Activated CD4-positive, alpha-beta T cell treated with anti-CD3 and anti-CD28 coated beads, Interleukin-2, Interleukin-6, amounts not matched to agents 100 ng/mL and 50 ng/mL, durations not matched to agents 16 hours and 8 hours (primary cell): ENCODE data around the gene ABCA2.

Experiments used
- DNase-seq: peaks from one replicate; pipeline ENCODE4 v3.0.0-alpha.2; 2020

The ABCA2 gene, protein sequence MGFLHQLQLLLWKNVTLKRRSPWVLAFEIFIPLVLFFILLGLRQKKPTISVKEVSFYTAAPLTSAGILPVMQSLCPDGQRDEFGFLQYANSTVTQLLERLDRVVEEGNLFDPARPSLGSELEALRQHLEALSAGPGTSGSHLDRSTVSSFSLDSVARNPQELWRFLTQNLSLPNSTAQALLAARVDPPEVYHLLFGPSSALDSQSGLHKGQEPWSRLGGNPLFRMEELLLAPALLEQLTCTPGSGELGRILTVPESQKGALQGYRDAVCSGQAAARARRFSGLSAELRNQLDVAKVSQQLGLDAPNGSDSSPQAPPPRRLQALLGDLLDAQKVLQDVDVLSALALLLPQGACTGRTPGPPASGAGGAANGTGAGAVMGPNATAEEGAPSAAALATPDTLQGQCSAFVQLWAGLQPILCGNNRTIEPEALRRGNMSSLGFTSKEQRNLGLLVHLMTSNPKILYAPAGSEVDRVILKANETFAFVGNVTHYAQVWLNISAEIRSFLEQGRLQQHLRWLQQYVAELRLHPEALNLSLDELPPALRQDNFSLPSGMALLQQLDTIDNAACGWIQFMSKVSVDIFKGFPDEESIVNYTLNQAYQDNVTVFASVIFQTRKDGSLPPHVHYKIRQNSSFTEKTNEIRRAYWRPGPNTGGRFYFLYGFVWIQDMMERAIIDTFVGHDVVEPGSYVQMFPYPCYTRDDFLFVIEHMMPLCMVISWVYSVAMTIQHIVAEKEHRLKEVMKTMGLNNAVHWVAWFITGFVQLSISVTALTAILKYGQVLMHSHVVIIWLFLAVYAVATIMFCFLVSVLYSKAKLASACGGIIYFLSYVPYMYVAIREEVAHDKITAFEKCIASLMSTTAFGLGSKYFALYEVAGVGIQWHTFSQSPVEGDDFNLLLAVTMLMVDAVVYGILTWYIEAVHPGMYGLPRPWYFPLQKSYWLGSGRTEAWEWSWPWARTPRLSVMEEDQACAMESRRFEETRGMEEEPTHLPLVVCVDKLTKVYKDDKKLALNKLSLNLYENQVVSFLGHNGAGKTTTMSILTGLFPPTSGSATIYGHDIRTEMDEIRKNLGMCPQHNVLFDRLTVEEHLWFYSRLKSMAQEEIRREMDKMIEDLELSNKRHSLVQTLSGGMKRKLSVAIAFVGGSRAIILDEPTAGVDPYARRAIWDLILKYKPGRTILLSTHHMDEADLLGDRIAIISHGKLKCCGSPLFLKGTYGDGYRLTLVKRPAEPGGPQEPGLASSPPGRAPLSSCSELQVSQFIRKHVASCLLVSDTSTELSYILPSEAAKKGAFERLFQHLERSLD (N-terminal part only)

DNA sequence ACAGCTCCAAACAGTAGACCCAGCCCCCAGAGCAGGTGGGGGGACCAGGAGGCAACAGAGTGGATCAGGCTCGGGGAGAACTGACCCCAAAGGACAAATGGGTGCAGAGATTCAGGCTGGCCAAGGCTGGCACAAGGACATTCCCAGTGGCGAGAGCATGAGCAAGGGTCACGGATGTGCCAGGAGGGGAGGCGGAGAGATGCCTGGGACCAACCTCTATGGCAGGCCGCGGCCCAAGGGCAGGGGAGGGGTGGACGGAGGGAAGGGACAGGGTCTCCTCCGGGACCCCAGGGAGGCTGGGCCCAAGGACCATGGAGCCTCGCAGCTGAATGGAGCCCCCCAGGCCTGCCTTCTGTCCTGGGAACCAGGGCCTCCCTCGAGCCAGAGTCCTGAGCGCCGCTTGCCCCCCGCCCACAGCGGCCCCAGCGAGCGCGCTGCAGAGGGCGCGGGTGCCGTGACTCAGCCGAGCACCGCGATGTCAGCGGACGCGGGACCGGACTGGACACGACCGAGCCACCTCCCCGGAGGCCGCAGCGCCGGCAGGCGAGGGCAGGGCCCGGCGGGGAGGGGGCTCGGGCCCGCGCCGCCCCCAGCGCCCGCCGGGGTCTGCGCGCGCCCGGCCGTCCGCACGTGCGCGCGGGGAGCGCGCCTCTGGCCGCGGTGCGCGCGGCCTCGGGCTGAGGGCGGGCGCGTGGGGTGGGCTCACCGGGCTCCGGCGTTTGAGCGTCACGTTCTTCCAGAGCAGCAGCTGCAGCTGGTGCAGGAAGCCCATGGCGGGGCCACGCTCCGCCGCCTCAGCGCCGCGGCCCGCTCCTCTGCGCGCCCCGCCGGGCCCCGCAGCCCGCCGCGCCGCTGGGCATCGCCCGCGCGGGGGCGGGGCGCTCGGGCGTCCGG lies at the start of gene ABCA2:
ABCA2 (minus strand) TSS at position 869 of the 894 bp plus-strand sequence; CDS start at position 772, 97 bp downstream.
- DNase-seq: no peak

DNA sequence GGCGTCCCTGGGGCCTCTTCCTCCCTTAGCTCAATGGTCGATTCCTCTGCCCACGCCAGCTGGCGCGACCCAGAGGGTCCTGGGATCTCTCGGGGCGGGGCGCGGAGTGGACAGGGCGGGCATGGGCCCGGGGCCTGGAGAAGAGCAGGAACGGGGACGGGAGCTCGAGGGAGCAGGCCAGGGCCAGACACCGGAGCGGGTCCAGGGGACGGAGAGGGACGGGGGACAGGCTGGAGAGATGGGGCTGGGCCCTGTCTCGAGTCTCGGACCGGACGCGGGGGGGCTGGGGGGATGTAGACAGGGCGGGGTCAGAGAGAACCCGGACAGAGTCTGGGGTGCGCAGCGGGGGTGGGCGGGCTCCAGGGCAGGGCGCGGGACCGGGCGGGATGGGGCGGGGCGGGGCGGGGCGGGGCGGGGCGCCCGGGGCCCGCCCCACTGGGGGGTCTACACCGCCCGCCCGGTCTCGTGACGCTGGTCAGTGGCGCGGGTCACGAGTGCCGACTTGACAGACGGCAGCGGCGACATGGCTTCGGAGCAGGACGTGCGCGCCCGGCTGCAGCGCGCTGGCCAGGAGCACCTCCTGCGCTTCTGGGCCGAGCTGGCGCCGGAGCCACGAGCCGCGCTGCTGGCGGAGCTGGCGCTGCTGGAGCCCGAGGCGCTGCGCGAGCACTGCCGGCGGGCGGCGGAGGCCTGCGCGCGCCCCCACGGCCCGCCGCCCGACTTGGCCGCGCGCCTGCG lies 49.1 kb upstream of the ABCA2 start, which contains the start of gene UAP1L1:
UAP1L1 (plus strand) TSS at position 508 of the 738 bp plus-strand sequence; CDS start at position 524, 16 bp downstream.
- peak; percentile 68 for DNase-seq

DNA sequence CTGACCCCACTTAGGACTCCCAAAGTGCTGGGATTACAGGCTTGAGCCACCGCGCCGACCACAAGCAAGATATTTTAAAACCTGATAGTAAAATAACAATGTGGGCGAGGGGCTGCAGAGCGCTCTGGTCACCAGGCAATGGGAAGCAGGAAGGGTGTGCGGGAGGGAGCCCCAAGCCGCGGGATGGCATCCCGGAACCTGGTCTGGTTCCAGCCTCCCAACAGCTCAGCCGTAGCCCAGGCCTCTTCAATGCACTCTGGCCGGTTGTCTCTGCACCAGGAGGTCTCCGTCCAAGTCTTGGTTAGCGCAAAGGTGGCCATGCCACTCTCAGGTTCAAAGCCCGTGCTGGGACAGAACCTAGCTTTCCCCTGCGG lies 48.6 kb upstream of the ABCA2 start:
- no peak for DNase-seq

DNA sequence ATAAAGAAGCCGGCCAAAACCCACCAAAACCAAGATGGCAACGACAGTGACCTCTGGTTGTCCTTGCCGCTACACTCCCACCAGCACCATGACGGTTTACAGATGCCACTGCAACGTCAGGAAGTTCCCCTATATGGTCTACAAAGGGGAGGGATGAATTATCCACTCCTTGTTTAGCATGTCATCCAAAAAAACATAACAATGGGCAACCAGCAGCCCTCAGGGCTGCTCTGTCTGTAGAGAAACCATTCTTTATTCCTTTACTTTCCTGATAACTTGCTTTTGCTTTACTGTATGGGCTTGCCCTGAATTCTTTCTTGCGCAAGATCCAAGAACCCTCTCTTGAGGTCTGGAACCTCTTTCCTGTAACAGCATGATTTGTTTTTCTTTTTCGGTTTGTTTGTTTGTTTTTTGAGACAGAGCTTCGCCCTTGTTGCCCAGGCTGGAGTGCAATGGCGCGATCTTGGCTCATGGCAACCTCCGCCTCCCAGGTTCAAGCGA lies 47.3 kb upstream of the ABCA2 start:
- DNase-seq: no peak

DNA sequence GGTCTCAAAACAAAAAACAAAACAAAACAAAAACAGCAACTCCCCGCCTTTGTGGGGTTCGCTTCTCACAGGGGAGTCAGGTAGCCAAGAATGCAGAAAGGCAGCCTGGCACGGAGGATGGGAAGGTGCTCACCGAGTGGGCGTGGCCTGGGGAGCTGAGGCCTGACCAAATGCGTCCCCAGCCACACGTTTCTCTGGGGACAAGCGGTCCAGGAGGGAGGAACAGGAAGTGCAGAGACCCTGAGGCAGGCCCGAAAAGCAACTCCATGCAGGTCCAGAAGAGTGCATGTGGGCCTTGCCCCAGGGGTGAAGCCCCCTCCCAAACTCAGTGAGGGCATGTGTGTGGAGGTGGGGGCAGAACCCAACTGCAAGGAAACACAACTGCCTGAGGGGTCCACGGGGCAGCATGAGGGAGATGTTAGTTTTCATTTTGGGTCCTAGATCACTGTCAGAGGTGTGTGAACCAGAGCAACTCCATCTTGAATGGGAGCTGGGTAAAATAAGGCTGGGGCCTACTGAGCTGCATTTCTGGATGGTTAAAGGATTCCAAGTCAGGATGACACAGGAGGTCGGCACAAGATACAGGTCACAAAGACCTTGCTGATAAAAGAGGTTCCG lies 46.7 kb upstream of the ABCA2 start:
- DNase-seq: no peak

DNA sequence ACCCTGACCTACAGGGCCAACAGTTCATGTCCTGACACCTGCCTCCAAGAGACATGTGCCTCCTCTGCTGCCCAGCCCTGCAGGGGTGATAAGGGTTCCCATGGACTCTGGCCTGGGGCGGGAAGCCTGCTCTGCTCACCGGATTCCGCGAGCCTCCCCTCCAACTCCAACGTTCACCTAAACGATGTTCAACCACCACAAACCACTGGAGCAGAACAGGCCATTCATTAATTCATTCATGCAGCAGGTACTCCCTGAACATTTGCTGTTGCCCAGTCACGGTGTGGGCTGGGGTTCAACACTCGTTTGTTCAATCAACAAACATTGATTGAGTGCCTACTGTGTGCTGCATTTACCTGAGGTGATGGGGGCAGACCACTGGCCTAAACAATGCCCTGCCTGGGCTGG lies 46.0 kb upstream of the ABCA2 start:
- no peak for DNase-seq

DNA sequence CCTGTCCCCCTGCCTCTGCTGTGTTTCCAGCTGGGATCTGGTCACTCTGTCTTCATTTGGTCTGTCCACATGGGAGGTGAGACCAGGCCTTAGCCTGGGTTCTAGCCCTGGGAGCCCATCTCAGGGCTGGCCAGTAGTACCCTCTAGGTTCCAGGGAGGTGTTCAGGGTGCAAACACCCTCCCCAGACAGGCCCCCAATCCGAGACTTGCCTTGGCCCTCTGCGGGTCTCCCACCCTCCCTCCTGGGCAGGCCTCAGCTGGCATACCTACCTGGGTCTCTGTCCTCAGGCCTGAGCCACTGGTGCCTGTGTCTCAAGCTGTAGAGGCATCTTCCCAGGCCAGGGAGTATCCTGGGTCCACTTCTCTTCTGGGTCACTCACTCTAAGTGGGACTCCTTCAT lies 43.2 kb upstream of the ABCA2 start:
- DNase-seq: no peak

DNA sequence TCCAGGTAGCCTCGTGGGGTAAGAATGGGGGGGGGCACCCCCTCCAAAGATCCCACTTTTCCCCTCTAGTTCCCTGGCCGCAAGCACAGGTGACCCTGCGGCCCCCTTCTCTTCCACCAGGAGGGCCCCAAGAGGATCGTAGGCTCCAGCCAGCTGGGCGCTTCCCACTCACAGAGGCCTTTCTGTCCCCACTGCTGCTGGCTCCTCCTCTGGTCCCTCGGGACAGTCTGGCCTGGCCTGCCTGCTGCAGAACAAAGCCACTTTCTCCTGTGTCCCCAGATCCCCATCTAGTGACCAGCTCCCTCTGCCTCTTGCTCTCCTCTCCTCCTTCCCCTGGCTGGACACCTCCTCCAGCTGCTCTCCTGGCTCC lies 42.9 kb upstream of the ABCA2 start:
- no peak for DNase-seq

DNA sequence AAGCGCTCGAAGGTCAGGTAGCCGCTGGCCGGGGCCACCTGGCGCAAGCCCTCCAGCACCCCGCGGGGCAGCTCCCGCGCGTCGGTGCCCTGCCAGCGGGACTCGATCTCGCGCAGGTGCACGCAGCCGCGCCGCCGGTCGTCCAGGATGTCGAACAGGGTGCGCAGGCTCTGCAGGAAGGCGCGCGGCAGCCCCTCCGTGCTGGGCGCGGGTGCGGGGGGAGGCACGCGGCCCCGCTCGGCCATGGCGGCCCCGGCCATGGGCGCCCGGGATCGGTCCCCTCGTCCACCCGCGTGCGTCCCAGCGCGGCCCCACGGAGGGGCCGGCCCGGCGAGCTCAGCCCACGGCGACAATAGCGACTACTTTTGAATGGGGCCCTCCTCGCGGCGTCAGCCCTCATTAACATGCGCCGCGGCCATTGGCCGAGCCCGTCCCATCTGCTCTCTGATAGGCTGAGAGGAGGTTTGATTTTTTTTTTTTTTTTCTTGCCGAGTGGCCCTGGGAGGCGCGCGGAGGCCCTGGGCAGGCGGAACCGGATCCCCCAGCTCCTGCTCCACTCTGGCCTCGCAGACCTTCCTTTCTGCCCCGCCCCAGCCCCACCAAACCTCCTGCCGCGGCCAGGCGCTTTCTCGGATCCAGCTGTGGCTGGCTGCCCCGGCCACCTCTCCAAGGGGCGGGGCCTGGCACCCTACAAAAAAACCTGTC lies 42.3 kb upstream of the ABCA2 start, which contains the start of gene SAPCD2:
SAPCD2 (minus strand) TSS at position 357 of the 705 bp plus-strand sequence; CDS start at position 260, 97 bp downstream.
- peak; percentile 91 for DNase-seq

DNA sequence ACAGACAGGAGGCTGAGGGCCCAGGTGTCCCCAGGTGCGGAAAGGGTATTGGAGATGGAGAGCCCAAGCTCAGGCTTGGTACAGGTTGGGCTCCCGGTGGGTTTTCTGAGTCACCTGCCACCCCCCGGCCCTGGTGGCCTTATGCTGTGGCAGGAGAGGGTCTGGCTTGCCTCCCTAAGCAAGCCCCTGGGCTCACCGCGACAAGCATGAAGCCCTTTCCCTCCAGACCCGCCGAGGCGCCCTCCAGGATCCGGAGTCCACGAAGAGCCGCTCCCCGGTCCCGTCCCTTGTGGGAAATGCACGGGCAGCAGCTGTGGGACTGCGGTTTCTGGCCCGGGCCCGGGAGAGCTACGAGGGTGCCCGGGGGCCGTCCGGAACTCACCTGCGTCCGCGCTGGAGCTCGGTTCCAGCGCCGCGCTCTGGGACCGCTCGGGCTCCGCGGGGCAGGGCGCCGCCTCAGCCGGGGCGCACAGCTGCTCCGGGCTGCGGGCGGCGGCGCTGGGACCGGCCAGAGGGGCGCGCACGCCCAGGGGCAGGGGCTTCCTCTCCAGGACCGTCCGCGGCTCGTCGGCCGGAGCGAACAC lies 41.6 kb upstream of the ABCA2 start:
- no peak for DNase-seq

DNA sequence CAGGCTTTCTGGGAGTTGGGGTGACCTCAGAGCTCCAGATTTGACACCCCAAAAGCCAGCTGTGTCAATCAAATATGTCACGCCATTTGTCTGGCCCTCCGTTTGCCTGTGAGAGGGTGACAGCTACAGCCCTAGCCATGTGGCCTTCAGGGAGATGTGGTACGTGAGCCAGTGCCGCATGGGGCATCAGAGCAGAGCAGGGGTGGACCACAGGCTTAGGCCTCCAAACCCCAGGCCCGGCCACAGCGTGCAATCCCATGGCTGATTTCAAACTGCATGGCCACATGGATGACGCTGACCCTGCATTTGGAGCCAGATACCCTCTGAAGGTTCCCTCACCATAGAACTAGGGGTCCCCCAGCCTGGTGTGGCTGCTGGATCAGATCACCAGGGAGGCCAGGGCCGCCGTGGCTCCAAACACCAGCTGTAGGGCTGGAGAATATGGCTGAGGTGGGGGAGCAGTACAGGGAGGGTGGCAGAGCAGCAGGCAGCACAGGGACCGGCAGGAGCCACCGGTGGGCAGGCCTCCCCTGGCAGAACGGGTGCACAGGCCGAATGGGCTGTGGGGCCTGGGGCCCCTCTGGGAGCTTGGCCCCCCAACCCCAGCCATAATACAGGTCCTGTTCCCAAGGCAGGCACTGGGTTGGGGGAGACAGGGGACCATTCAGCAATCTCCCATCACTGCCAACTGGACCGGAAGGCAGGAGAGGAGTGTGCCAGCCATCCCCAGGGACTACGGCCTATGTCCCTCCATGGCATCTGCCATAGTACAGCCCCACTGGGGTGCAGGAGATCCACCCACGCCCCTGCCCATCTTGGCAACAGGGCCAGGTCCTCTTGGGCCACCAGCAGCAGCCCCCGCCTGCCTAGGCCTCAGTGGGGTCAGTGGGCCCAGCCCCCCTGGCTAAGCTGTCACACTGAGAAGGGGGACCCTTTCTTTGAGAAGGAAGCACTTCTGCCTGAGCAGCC lies 40.8 kb upstream of the ABCA2 start:
- no peak for DNase-seq

DNA sequence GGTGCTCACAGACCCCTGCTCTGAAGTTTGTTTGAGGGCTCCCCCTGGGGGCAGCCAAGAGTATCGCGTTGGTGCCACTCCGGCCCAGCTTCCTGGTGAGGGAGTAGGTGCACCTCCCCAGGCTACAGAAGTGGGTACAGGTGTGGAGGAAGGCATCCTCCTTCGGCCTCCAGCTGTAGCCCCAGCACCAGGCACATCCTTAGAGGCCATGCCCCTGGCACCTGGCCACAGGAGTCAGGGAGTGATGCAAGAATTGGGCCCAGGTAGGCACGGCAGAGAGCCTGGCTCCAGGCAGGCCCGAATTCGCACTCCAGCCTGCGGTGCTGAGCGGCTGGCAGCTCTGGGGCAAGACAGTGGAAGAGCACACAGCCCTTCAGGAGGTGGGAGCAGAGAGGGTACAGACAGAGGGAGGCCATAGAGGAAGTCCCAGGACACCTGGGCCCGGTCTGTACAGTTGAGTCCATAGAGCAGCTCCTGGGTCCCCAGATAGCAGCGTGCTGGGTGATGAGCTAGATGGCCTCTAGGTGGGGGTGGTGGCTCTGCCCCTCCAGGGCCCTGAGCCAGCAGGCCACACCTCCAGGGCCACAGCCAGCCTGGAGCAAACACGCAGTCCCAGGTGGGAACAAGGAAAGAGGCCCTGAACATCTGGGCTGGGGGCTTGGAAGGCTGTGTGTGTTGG lies 40.0 kb upstream of the ABCA2 start:
- peak; percentile 94 for DNase-seq

DNA sequence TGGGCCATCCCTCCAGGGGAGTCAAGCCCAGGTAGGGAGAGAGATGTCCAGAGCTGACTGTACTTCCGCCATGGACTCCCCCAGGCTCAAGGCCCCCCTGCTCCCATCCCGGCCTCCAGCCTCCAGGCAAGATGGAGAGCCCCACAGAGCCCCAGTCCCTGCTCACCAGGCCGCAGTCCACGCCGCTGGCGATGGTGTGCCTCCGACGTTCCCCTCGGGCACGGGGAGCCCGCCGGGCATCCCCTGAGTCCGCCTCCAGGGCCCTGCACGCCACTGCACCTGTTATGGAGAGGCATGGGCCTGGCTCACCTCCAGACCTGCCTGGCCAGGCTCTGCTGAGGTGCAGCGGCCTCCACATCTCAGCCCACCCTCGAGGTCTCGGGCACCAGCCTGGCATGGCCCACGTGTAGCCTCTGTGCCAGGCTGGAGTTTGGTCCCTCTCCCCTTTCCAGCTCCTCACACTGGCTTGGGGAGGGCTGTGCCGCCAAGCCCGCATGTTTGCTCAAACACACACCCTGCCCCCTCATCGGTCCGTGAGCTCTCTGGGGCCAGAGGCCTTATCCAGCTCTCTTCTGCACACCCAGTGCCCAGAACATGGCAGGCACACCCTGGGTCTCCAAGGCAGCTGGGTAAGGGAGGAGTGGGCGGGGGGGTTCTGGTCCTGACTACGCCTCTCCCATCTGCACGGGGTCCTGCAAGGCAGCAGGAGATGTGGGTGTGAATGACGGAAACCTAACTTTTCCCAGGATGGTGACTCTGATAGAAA lies 38.2 kb upstream of the ABCA2 start:
- DNase-seq: no peak

DNA sequence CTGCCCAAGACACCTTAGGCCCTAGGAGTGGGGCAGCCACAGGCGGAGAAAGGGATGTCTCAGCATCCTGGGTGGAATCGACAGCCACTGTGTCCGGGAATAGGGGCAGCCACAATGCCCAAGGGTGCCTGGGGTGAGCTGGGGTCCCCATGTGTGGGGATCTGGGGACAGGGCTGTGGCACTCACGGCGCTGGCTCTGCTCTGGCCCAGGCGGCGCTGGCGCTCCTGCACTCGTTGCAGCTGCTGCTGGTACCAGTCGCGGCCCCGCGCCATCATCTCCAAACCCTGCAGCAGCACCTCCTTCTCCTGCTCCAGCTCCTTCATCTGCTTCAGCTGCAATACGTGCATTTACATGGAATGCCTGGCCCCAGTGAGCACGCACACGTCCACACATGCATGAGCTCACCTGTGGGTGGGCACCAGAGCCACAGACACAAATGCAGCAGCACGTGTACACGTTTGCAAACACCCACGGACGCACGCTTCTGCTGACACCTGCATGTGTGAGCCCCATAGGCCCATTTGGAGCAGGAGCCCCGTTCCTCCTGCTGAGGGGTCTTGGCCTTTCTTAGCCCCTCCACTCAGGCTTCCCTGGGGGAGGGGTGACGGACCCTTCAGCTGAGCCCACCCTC lies 37.4 kb upstream of the ABCA2 start:
- DNase-seq: no peak

DNA sequence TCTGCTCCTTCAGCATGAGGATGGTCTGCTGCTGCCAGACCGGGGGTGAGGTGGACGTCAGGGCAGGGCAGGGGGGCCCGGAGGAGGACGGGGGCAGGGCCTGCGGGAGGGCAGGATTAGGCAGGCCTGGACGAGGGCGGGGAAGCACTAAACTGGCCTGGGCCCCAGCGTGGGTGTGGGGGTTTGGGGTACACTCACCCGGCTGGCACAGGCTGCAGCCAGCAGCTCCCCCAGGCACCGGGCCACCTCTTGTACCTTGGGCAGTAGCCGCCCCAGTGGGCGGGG lies 36.8 kb upstream of the ABCA2 start:
- no peak for DNase-seq
